Gastroesophageal sphincter (tissue), 3 donors: ENCODE measurements around the gene SLC16A9.

ENCODE experiments used
- CTCF ChIP-seq, 4 experiments: fragments of 200-600 bp in 2 of 4; fragments of 450-650 bp in 2 of 4; sonication (generic) in 1 of 4; IDR thresholded peaks; one replicate each; pipeline ENCODE4 v1.5.1; 2017 to 2019; ENCODE audit warnings: antibody characterized with exemption in 4 of 4, mild to moderate bottlenecking in 2 of 4, moderate library complexity in 2 of 4
- POLR2AphosphoS5 ChIP-seq: sonication (generic); formaldehyde crosslinking; IDR thresholded peaks from one replicate; pipeline ENCODE4 v1.6.1; 2017; ENCODE audit warnings: antibody characterized with exemption

- no peak for TF ChIP-seq CTCF (IDR thresholded peaks at IDR 0.05)
- TF ChIP-seq POLR2AphosphoS5, result no peak
Observed at GRCh38 chr10:59735296-59735695, 25.6 kb upstream of the SLC16A9 start.
